HG02885 (cell line): ENCODE data around the gene PITPNC1.
"Not testable (repeated sequence)": the region's sequence is repeated elsewhere in the genome, so short reads cannot be mapped to it uniquely, and the experiment has no call there.

ENCODE experiments used
- ATAC-seq: cut with Tn5 transposase; IDR thresholded peaks from one replicate; pipeline ENCODE4 v1.9.1; 2021; ENCODE audit warnings: mild to moderate bottlenecking; ENCODE audit not compliant: unreplicated experiment, poor library complexity

Gene PITPNC1

GRCh38 chr17:67449845-67450755 lies 73.0 kb downstream of the PITPNC1 start:
- no peak for ATAC-seq

DNA sequence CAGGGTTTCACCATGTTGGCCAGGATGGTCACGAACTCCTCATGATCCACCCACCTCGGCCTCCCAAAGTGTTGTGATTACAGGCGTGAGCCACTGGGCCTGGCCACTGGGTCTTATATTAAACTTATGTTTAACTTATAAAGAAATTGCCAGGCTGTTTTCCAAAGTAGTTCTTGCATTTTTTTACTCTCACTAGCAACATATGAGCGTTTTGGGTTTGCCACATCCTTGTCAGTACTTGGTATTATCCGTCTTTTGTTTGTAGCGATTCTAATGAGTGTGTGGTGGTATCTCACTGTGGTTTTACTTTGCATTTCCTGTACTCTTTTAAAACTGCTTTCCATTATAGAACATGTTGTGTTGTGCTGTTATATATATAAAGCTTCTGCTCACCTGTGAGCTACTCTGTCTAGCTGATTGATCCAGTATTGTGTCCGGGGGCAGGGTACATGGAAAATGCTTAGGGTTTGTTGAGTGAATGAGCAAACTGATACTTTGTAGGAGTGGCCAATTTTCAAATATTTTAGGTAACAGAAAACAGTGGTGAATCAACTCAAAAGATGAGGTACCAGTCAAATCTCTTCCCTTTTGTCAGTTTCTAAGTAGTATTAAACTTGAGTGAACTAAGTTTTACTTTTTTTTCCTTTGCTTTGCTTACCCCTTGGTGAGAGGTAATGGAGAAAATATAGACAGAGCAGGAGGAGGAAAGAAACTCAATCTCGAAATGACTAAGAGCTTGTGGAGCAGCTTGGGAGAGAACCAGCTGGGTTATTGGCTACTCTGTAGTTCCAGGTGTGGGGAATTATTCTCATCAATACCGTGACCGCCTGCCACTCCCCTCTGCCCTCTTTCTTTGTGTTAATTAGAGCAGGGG lies 75.8 kb downstream of the PITPNC1 start:
- ATAC-seq = peak; percentile 67

DNA sequence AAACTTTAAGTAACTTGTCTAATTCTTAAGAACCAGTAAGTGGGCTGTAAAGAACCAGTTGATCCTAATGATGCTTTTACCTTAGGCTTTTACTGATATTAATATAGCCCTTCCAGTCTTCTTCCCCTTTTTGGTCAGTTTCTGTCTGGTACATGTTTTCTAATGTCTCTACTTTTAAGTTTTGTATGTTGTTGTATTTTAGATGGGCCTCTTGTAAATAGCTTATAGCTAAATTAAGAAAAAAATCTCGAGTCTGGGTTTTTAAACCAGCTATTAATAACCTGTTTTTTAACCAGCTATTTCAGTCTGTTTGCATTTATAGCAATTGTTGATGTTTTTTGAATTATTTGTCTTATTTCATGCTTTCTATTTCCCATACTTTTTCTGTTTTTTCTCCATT lies 79.0 kb downstream of the PITPNC1 start:
- ATAC-seq = peak; percentile 42

GRCh38 chr17:67456889-67457288 lies 79.8 kb downstream of the PITPNC1 start:
- no peak for ATAC-seq

GRCh38 chr17:67458203-67458602 lies 81.1 kb downstream of the PITPNC1 start:
- no peak for ATAC-seq

DNA sequence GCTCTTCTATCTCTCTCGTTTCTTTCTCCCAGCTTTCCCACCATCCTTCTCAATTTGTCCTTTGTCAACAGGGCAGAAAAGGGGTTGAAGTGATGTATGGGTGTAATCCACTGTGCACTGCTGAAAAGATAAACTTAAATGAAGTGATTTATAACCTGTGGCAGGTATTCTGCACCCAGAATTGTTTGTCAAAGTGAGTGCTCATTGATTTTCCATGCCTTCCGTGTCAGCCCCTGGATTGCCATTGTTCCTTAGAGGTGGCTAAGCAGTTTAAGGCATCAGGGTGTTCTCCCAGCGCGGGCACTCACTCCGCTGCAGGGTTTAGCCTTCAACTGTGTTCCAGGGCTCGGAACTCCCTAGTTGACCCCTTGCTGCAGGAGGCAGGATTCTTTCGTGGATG lies 82.9 kb downstream of the PITPNC1 start:
- ATAC-seq = no peak

DNA sequence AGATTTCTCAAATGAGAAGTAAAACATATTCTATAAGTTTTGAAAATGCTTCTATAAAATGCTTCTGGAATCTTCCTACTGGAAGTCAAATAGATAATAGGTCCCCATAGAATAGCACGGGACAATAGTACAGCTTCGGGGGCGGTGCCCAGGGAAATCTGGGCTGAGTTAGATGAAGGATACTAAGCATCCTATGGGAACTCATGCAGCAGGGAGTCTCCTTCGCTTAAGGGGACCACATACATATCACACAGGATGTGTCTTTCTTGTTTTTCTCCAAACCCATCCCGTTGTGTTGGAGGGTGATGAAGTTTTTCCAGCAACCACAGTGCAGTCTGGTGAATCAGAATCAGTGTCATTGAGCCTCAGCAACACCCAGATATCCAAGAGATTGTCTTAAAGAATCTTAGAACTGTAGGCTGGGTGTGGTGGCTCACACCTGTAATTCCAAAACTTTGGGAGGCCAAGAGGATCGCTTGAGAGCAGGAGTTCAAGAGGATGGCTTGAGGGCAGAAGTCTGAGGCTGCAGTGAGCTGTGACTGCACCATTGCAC lies 84.2 kb downstream of the PITPNC1 start:
- no peak for ATAC-seq

DNA sequence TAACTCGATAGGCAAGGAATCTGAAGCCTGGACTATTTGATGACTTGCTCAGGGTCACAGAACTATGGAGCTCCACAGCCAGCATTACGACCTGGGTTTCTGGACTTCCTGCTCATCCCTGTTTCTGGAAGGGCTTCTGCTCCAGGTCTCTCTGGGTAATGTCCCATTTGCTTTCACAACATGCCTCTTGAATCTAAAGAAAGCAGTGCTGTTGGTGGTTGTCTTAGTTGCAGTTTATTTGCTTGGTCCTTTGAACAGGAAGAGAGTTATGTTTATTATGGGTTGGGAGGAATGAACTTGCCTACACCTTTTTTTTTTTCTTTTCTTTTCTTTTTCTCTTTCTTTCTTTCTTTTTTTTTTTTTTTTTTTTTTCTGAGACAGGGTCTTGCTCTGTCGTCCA lies 84.8 kb downstream of the PITPNC1 start:
- no peak for ATAC-seq

GRCh38 chr17:67466251-67466796 lies 89.2 kb downstream of the PITPNC1 start:
- no peak for ATAC-seq

- peak; percentile 39 for ATAC-seq
Measured at GRCh38 chr17:67467500-67468455, 90.7 kb downstream of the PITPNC1 start.

DNA sequence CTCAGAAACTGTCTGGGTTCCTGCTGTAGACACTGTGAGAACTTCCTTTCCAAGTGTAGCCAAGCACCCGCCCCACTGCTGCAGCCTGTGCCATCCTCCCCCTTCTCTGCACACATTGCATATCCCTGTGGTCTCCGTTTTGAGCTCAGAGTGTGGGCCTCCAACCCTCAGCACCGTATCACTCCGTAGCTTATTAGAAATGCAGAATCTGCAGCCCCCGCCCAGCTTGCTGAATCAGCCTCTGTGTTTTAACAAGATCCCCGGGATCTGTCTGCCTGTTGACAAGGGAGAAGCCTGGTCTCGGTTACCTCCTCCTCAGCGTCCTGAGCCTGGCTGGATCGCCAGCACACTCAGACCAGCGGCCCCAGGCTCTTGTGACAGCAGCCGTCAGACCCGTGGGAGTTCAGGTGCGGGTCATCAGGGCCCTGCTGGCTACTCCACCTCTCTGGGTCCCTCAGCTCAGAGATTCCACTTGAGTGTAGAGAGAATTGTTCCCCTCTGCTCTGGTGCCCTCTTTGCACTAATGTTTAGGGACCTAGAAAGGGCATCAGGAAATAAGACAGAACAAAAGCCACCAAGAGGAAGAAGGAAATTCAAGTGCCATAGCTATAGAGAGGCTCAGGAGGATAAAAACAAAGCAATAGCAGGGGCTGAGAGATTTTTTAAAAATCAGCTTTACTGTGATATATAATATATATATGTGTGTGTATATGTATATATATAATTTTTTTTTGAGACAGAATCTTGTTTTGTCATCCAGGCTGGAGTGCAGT lies 92.3 kb downstream of the PITPNC1 start:
- no peak for ATAC-seq

DNA sequence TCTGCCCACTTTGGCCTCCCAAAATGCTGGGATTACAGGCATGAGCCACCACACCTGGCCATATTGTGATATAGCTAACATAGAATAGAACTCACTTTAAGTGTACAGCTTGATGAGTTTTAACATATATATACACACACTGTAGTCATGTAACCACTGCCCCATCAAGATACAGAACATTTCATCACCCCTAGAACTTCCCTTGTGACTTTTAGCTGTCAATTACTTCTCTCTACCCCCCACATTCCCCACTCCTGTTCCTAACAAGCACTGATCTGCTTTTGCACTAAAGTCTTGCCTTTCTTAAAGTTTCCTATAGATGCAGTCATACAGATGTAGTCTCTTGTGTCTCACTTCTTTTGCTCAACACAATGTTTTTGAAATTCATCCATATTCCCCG lies 93.1 kb downstream of the PITPNC1 start:
- ATAC-seq = no peak

DNA sequence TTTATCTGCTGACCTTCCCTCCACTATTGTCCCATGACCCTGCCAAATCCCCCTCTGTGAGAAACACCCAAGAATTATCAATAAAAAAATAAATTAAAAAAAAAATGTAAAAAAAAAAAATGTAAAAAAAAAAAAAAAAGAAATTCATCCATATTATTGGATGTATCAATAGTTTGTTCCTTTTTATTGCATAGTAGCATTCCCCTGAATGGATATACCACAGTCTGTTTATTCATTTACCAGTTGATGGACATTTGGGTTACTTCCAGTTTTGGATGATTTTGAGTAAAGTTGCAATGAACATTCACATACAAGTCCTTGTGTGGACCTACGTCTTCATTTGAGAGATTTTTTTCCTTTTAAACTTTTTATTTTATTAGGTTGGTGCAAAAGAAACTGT lies 94.0 kb downstream of the PITPNC1 start:
- ATAC-seq = no peak

GRCh38 chr17:67472606-67473005 lies 95.5 kb downstream of the PITPNC1 start:
- not testable (repeated sequence) for ATAC-seq

GRCh38 chr17:67474081-67474661 lies 97.1 kb downstream of the PITPNC1 start:
- ATAC-seq = no peak

DNA sequence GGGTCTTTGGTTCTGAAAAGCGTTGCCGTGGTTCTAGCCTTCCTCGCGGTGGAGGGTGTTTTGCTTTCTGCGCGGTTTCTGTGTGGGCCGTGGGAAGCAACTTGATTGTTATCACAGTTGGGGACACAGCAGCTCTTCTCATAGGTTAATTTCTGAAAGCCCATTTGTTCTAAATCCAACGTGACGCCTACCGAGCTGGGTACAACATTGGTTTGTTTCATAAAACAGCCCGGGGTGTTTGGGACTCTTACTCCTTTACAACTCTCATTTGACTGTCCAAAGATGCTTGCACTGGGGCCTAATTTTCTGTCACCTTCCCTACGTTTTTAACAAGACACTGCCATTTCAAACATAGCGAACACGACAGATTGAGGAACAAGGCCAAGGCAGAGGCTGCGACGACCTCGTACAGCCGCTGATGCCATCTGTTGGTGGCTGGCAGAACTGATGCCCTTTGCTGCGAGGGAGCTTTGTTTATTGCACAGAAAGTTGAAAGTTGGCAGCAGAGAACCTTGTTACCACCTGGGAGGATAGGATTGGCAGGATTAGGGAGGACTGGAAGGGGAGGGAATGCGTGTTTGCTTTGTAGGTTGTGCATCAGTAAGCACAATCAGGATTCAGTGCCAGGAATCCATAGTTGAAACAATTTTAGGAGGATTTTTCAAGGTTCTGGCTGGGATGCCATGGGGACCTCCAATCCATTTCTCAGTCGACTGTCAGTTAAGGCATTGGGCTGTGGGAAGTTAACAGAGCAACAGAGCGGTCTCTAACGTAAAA lies 98.3 kb downstream of the PITPNC1 start:
- peak; percentile 75 for ATAC-seq

DNA sequence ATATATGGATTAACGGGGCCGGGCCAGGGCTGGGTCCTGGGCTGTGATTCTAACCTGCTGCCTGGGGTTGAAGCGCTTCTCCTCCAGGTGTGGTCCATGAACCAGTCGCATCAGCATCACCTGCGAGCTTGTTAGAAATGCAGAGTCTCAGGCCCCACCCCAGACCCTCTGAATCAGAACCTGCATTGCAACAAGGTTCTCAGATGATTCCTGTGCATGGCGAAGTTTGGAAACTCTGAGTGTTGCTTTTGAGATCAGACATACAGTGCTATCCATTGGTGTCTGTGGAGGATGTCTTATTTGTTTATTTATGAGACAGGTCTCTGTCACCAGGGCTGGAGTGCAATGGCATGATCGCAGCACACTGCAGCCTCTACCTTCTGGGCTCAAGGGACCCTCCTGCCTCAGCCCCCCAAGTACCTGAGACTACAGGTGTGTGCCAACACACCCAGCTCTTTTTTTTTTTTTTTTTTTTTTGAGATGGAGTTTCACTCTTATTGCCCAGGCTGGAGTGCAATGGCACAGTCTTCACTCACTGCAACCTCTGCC lies 99.8 kb downstream of the PITPNC1 start:
- ATAC-seq = no peak
